Activated CD4-positive, alpha-beta T cell treated with anti-CD3 and anti-CD28 coated beads for 24 hours (primary cell): ENCODE measurements around the gene KRT81.
"Not testable (repeated sequence)": the region's sequence is repeated elsewhere in the genome, so short reads cannot be mapped to it uniquely, and the experiment has no call there.

Experiments
- DNase-seq, 2 donors: peaks; one replicate each; pipeline ENCODE4 v3.0.0-alpha.2; 2020; ENCODE audit warnings: low read depth in 2 of 2

The KRT81 gene

GRCh38 chr12:52253391-52254179 is 37.7 kb downstream of the KRT81 start:
- DNase-seq = no peak

GRCh38 chr12:52252728-52253343 is 38.5 kb downstream of the KRT81 start:
- no peak for DNase-seq

GRCh38 chr12:52252175-52252615 is 39.1 kb downstream of the KRT81 start:
- not testable (repeated sequence) for DNase-seq

GRCh38 chr12:52251367-52252051 is 39.8 kb downstream of the KRT81 start:
- no peak for DNase-seq

GRCh38 chr12:52250048-52250990 is 41.0 kb downstream of the KRT81 start:
- no peak for DNase-seq

- DNase-seq = no peak
Observed at GRCh38 chr12:52249511-52250047, 41.8 kb downstream of the KRT81 start.

GRCh38 chr12:52248541-52249461 is 42.5 kb downstream of the KRT81 start:
- no peak for DNase-seq

- no peak for DNase-seq
Observed at GRCh38 chr12:52247622-52248540, 43.5 kb downstream of the KRT81 start.

- no peak for DNase-seq
Observed at GRCh38 chr12:52246720-52247621, 44.4 kb downstream of the KRT81 start.

GRCh38 chr12:52245962-52246569 is 45.3 kb downstream of the KRT81 start:
- no peak for DNase-seq

GRCh38 chr12:52245259-52245961 is 45.9 kb downstream of the KRT81 start:
- DNase-seq = no peak

GRCh38 chr12:52244615-52244994 is 46.7 kb downstream of the KRT81 start:
- no peak for DNase-seq

GRCh38 chr12:52243856-52244614 is 47.3 kb downstream of the KRT81 start:
- DNase-seq = peak; percentile 31 to 53

GRCh38 chr12:52243259-52243855 is 48.0 kb downstream of the KRT81 start:
- no peak for DNase-seq

- no peak for DNase-seq
Observed at GRCh38 chr12:52242442-52243258, 48.7 kb downstream of the KRT81 start.
